ENCODE measurements around the gene NFAM1. TPM values are rescaled to one million over a fixed set of nuclear protein-coding genes. Genes with fewer than 3 reads are reported as not detected.

NFAM1 gene
- total and polyA plus RNA-seq, 11 donors = 0.33 to 13.5 (median 1.2) TPM

DNA sequence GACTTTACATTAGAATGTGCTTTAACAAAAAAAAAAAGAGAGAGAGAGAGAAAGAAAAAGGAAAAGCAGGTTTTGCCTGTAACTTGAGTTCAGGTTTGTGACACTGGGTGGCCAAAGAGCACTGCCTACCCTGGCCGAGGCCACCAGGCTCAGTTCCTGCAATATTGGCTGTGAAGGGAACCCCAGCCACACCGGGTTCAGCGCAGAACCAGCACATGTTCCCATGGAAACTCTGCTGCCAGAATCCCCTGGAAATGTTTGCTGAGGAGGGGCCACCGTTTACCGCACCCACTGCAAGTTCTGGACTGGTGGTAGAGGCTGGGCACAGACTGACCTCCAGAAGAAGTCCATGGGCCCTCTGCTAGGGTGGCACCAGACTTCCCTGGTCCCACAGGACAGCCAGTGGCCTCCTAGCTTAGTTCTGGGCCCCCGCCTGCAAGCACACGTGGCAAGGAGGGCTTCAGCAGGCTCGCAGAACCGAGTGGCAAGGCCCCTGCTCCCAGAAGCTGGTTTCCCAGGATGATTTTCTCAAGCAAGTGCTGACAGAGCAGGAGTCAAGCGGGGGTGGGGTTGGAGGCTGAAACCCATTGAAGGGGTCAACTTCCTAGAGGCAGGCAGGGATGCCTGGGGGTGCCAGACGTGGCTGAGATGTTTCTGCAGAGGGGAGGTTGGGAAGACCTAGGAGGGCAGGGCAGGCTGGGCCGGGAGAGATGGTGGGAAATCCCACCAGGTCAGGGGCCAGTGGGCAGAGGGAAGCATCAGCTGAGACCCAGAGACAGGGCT, 51.2 kb downstream of the NFAM1 start:
- Histone ChIP-seq H3K27ac (no peak overlapping the region), H3K27me3 (no peaks in the 10 kb centered on the region), H3K4me1 (peaks cover 0 to 14% (median 5%) of the 10 kb centered on the region in 12 donors), H3K36me3 (no peaks in the 10 kb centered on the region), H3K4me3 (no peak overlapping the region), H3K9me3 (no peaks in the 10 kb centered on the region)
- TF ChIP-seq, protein P1, sequence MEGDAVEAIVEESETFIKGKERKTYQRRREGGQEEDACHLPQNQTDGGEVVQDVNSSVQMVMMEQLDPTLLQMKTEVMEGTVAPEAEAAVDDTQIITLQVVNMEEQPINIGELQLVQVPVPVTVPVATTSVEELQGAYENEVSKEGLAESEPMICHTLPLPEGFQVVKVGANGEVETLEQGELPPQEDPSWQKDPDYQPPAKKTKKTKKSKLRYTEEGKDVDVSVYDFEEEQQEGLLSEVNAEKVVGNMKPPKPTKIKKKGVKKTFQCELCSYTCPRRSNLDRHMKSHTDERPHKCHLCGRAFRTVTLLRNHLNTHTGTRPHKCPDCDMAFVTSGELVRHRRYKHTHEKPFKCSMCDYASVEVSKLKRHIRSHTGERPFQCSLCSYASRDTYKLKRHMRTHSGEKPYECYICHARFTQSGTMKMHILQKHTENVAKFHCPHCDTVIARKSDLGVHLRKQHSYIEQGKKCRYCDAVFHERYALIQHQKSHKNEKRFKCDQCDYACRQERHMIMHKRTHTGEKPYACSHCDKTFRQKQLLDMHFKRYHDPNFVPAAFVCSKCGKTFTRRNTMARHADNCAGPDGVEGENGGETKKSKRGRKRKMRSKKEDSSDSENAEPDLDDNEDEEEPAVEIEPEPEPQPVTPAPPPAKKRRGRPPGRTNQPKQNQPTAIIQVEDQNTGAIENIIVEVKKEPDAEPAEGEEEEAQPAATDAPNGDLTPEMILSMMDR (IDR thresholded peaks at IDR 0.05) = no peak
- DNase-seq (peak in 1 of 5 donors; percentile 54), ATAC-seq (no peak)
- 74 to 81% (median 78%) methylated on average over 10 to 12 of the region's 12 CpGs for WGBS, 4 donors
- intact Hi-C loops (cut with DNase I) = no loop called here

DNA sequence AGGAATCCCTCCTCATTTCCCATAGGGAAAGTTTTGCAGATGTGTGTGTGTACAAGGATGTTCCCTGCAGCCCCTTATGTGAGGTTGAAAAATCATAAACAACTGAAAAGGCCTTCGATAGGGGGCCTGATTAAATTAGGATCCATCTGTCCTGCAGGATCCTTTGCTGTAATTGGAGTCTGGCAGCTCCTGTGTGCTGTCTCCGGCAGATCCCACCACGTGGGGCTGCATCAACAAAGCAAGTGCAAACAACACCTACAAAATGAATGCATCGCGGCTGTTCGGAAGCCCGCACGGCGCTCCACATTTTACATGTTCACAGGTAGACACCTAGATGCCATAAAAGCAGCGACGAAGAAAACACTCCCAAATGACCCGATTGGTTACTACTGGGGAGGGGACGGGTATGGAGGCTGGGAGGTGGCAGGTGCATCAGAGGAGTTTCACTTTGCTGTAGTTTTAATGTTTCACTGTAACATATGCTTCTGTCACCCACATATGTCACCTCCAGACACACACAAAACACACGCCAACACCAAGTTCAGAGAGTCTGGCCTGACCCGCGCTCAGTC, 52.2 kb downstream of the NFAM1 start:
- Histone ChIP-seq H3K27me3 (no peaks in the 10 kb centered on the region), H3K4me3 (no peak overlapping the region), H3K9me3 (no peaks in the 10 kb centered on the region), H3K4me1 (peaks cover 0 to 19% (median 5%) of the 10 kb centered on the region in 12 donors), H3K27ac (no peak overlapping the region), H3K36me3 (no peaks in the 10 kb centered on the region)
- TF ChIP-seq, protein P1 (IDR thresholded peaks at IDR 0.05) = no peak
- TF ChIP-seq POLR2A (IDR thresholded peaks at IDR 0.05) = no peak
- intact Hi-C loops (cut with DNase I) = no loop called here
- 89 to 95% (median 89%) methylated on average over 16 of the region's 16 CpGs for WGBS, 4 donors
- ATAC-seq = no peak
- peak in 1 of 5 donors; percentile 38 for DNase-seq

DNA sequence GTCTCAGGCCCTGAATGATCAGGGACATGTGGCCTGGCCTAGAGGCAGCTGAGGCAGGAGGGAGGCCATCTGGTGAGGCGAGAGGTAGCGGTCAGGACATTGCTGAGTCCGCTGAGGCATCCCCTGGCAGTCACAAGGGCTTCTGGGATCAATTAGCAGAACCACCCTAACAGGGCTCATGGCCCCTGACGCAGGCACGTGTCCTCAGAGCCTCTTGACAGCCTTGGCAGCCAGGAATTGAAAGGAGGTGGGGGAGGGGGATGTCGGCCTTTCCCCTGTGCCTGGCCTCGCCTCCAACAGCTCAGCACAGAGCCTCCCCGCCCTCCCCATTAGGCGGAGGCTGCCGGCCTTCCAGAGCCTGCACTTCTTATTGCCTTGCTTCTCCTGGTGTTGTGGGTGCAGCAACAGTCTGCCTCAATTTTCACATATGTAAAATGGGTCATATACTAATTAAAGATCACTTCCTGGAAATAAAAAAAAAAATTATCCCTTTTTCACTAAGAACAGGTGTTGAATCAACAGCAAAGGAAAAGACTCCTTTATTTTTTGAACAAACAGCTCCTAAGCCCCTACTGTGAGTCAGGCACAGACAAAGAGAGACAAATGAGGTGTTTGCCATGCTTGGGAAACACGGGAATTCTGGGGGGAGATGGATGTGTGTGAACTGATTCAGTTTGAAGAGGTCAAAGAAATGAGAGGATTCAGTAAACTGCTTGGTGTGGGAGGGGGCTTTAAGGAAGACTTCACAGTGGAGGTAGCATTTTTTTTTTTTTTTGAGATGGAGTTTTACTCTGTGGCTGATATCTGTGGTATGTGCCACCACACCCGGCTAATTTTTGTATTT, 55.3 kb downstream of the NFAM1 start:
- intact Hi-C loops (cut with DNase I) = no loop called here
- Histone ChIP-seq H3K4me1 (peaks cover 0 to 27% (median 5%) of the 10 kb centered on the region in 12 donors), H3K36me3 (no peaks in the 10 kb centered on the region), H3K27ac (peak overlapping the region in 3 of 12 donors; percentile 21 to 73 (median 42)), H3K4me3 (no peak overlapping the region), H3K9me3 (no peaks in the 10 kb centered on the region), H3K27me3 (no peaks in the 10 kb centered on the region)
- TF ChIP-seq POLR2A (IDR thresholded peaks at IDR 0.05) = no peak
- TF ChIP-seq, protein P1 (IDR thresholded peaks at IDR 0.05) = no peak
- WGBS, 4 donors = 37 to 48% (median 39%) methylated on average over 11 to 12 of the region's 12 CpGs
- peak; percentile 49 to 89 (median 77) for DNase-seq
- peak; percentile 72 to 87 (median 86) for ATAC-seq

DNA sequence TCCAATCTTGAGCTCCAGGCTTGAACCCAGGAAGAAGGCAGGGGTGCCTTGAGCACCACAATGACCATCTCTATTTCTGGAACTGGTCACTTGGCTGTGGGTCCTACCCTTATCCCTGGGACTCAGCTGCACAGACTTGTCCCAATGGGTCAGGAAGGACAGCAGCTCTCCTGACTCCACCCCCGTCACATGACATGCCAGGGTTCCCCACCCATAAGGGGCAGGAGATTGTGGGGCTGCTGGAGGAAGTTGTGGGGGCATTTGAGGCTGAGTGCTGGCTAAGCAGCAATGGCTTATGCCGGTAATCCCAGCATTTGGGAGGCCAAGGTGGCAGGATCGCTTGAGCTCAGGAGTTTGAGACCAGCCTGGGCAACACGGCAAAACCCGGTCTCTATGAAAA, 56.2 kb downstream of the NFAM1 start:
- H3K27me3 ChIP-seq = no peaks in the 10 kb centered on the region
- intact Hi-C loops (cut with DNase I) = no loop called here
- DNase-seq = peak in 3 of 5 donors; percentile 50 to 63 (median 59)
- WGBS, 4 donors = 68 to 88% (median 83%) methylated on average over 4 to 5 of the region's 5 CpGs
- H3K27ac ChIP-seq = peak overlapping the region in 4 of 12 donors; percentile 21 to 73 (median 36)
- no peak for TF ChIP-seq POLR2A (IDR thresholded peaks at IDR 0.05)
- H3K4me3 ChIP-seq = no peak overlapping the region
- ATAC-seq = peak; percentile 49 to 63 (median 56)
- H3K4me1 ChIP-seq = peaks cover 0 to 27% (median 5%) of the 10 kb centered on the region in 12 donors
- no peaks in the 10 kb centered on the region for H3K36me3 ChIP-seq
- H3K9me3 ChIP-seq = no peaks in the 10 kb centered on the region
